Measurements from ENCODE around the gene ATXN1. TPM values are rescaled to one million over a fixed set of nuclear protein-coding genes. Genes with fewer than 3 reads are reported as not detected.

ATXN1 gene
- total RNA-seq, 1 donor from 2014 or later = 71.2 TPM

- no peak for ATAC-seq
- intact Hi-C loops (cut with DNase I) = no loop called here
- Histone ChIP-seq H3K9me3 (no peaks in the 10 kb centered on the region), H3K4me3 (no peak overlapping the region), H3K4me1 (peaks cover 19% of the 10 kb centered on the region), H3K27ac (no peak overlapping the region), H3K36me3 (no peaks in the 10 kb centered on the region), H3K27me3 (no peaks in the 10 kb centered on the region)
- DNase-seq = no peak
- no peak for TF ChIP-seq CTCF (IDR thresholded peaks at IDR 0.05)
These were observed 95.3 kb downstream of the ATXN1 start for GRCh38 chr6:16665992-16666391.

- H3K4me1 ChIP-seq = peaks cover 12% of the 10 kb centered on the region
- no peaks in the 10 kb centered on the region for H3K27me3 ChIP-seq
- intact Hi-C loops (cut with DNase I) = no loop called here
- no peak for TF ChIP-seq CTCF (IDR thresholded peaks at IDR 0.05)
- H3K9me3 ChIP-seq = no peaks in the 10 kb centered on the region
- ATAC-seq (no peak), DNase-seq (no peak)
- H3K36me3 ChIP-seq = no peaks in the 10 kb centered on the region
- no peak overlapping the region for H3K27ac ChIP-seq
- no peak overlapping the region for H3K4me3 ChIP-seq
These were observed 96.1 kb downstream of the ATXN1 start for GRCh38 chr6:16665182-16665581.

GRCh38 chr6:16663901-16664300, 97.4 kb downstream of the ATXN1 start:
- H3K4me3 ChIP-seq = no peak overlapping the region
- no peak for DNase-seq
- no peak for ATAC-seq
- H3K27me3 ChIP-seq = no peaks in the 10 kb centered on the region
- no peak overlapping the region for H3K27ac ChIP-seq
- no peak for TF ChIP-seq CTCF (IDR thresholded peaks at IDR 0.05)
- H3K4me1 ChIP-seq = peaks cover 10% of the 10 kb centered on the region
- intact Hi-C loops (cut with DNase I) = no loop called here
- no peaks in the 10 kb centered on the region for H3K9me3 ChIP-seq
- no peaks in the 10 kb centered on the region for H3K36me3 ChIP-seq

- no peak overlapping the region for H3K27ac ChIP-seq
- peaks cover 10% of the 10 kb centered on the region for H3K4me1 ChIP-seq
- intact Hi-C loops (cut with DNase I) = no loop called here
- no peaks in the 10 kb centered on the region for H3K9me3 ChIP-seq
- no peaks in the 10 kb centered on the region for H3K27me3 ChIP-seq
- no peak for TF ChIP-seq CTCF (IDR thresholded peaks at IDR 0.05)
- no peak overlapping the region for H3K4me3 ChIP-seq
- ATAC-seq = no peak
- peaks cover 11% of the 10 kb centered on the region for H3K36me3 ChIP-seq
- DNase-seq = no peak
These were observed 101.1 kb downstream of the ATXN1 start for GRCh38 chr6:16660157-16660497.

- no peak for ATAC-seq
- DNase-seq = no peak
- H3K27me3 ChIP-seq = no peaks in the 10 kb centered on the region
- peaks cover 10% of the 10 kb centered on the region for H3K4me1 ChIP-seq
- H3K9me3 ChIP-seq = no peaks in the 10 kb centered on the region
- H3K27ac ChIP-seq = no peak overlapping the region
- intact Hi-C loops (cut with DNase I) = no loop called here
- H3K36me3 ChIP-seq = peaks cover 11% of the 10 kb centered on the region
- H3K4me3 ChIP-seq = no peak overlapping the region
- TF ChIP-seq CTCF (IDR thresholded peaks at IDR 0.05) = no peak
These were observed 101.6 kb downstream of the ATXN1 start for GRCh38 chr6:16659466-16660156.

All from upper lobe of right lung (tissue), 1 donor.